ENCODE results near the gene DIAPH2. TPM values are rescaled to one million over a fixed set of nuclear protein-coding genes. Genes with fewer than 3 reads are reported as not detected.

DIAPH2 gene
- 10 to 100 TPM; 39.5 to 53.1 TPM for total RNA-seq
- long read RNA-seq, donor 1, full-length matches to known transcripts: 8 of 30 reads
- long read RNA-seq, donor 1, partial matches to known transcripts: 9 of 30 reads
- long read RNA-seq, donor 1, other reads (novel, unspliced or antisense): 13 of 30 reads
- long read RNA-seq, donor 2, partial matches to known transcripts: 9 of 28 reads
- long read RNA-seq, donor 2, other reads (novel, unspliced or antisense): 19 of 28 reads

DNA sequence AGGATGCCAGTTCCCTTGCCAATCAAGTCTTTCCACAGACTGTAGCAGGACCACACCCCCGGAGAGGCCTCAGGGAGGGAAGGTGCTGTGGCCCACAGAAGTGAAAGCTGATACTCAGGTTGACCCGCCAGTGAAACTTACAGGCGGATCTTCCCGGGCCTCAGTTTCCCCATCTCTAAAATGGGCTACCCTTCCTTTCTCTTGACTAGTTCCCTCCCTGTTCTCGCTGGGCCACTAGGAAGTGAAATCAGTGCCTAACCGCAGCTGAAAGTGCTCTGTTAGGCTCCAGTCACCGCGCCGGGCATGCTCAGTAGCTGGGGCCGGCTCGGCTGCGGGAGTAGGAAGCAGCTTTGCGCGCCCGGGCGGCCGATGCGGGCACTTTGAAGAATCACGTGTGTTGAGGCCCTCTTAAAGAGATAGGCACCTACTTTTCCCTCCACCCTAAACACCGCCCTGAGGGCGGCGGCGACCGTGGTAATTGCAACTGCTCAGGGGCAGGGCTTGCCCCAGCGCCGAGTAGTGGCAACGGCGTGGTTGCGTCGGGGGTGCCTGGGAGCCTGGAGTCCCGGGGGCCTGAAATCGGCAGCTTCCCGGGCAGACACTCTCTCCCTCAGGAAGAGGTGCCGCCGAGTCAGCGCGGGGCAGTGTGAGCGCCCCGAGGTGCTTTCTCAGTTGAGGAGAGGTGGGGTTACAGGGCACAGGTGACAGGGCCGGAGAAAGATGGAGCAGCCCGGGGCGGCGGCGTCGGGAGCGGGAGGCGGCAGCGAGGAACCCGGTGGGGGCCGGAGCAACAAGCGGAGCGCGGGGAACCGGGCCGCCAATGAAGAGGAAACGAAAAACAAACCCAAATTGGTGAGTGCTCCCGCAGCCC is at the start of gene DIAPH2:
Gene DIAPH2 (plus strand): TSS at position 504 of the 871 bp plus-strand sequence.
- intact Hi-C loops (cut with DNase I): no loop called here
- DNase-seq (ENCODE audit: low spot score): peak; percentile 94

DNA sequence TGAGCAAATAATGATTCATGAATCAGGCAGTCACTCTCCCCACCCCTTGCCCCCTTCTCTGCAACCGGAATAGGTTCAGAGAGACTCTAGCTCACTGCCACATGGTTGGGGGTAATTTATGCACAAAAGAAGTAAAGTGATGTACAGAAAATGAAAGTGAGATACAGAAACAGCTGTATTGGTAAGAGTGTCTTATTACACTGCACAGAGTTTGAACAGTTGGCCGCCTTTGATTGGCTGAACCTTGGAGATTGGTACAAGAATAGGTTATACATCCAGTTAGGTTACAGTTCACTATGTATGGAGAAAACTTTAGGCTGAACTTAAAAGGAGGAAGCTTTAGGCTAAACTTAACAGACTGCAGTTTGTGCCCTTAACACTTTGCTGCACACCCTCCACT is 34.6 kb upstream of the DIAPH2 start:
- intact Hi-C loops (cut with DNase I): no loop called here
- DNase-seq (ENCODE audit: low spot score): no peak

DNA sequence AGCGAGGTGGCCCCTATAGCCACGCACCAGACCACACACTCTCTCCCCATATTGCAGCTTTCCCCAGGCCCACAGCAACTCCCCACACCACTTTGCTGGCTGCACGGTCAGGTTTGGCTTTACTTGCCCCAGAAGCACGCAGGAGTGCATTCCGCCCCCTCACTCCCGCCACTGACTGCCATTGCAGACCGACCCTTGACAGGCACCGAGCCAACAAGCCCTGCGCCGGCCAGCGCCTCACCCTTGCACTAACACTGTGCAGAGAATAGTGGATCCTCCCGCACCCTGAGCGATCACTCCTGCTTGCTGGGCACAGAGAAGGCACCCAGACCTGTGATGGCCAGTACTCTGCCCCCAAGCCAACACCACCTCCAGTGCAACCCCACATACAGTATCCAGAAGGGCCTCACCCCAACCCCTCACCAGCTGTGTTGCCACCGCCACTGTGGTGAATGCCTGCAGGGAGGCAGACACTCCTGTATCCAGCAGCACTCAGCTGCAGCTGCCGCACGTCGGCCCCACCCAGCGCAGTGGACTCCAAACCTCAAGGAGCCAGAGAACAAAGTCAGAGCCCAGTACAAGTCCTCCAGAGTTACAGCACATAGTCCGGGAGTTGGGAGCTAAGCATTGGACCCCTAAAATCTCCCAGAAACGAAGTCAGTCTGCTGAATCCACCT is 28.6 kb upstream of the DIAPH2 start:
- DNase-seq (ENCODE audit: low spot score): no peak
- intact Hi-C loops (cut with DNase I): no loop called here

GRCh38 chrX:96682516-96682915 is 2.1 kb upstream of the DIAPH2 start:
- no peak for DNase-seq (ENCODE audit: low spot score)
- intact Hi-C loops (cut with DNase I): no loop called here

GRCh38 chrX:96683997-96684338 is 674 bp upstream of the DIAPH2 start:
- no peak for DNase-seq (ENCODE audit: low spot score)
- intact Hi-C loops (cut with DNase I): no loop called here

GRCh38 chrX:96685210-96686099 is 813 bp downstream of the DIAPH2 start:
- intact Hi-C loops (cut with DNase I): no loop called here
- DNase-seq (ENCODE audit: low spot score): peak; percentile 81

GRCh38 chrX:96687776-96688175 is 3.1 kb downstream of the DIAPH2 start:
- intact Hi-C loops (cut with DNase I): no loop called here
- no peak for DNase-seq (ENCODE audit: low spot score)

DNA sequence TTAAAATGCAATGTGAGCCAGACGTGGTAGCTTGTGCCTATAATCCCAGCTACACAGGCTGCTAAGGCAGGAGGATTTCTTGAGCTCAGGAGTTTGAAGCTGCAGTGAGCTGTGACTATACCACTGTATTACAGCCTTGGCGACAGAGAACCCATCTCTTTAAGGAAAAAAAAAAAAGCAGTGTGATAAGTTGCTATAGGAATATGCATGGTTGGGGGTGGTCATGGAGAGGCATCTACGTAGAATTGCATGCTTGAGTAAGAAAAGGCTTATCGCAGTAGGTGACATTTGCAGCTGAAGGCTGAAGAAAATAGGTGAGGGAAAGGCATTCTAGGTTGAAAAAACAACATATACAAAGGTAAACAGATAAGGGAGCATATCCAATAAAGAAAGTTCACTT is 4.1 kb downstream of the DIAPH2 start:
- intact Hi-C loops (cut with DNase I): no loop called here
- DNase-seq (ENCODE audit: low spot score): no peak

DNA sequence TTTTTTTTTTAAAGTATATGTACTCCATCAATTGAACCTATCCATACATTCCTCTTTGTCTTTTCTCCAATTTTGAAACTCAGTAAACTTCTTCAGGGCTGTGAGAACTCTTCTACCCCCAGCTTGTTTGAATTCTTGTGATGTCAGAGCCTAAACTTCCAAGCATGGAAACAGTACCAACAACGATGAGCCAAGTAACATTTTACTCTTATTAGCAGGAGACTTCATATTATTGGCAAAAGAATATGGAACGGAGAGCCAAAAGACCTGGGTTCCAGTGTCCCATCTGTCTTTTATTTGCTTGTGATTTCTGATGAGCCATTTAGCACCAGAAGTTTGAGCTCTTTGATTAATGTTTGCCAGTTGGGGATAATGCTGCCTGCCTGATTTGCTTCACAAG is 5.3 kb downstream of the DIAPH2 start:
- no peak for DNase-seq (ENCODE audit: low spot score)
- intact Hi-C loops (cut with DNase I): no loop called here

DNA sequence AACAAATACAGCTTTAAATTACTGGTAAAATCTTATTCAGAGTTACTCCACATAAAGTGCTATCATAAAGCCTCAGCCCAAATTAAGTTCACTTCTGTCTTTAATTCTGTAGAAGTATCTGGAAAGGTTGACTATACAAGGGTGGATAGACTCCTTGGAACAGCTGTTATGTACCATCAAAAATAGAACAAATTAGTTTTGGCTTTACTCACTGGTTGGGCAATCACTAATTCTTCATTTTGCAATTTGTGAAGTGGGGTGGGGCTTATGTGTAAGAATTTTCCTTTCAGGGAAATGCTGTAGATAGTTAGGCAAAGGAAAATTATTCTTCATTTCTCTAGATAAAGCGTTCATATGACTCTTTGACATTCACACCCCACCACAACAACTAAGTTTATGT is 7.8 kb downstream of the DIAPH2 start:
- DNase-seq (ENCODE audit: low spot score): no peak
- intact Hi-C loops (cut with DNase I): no loop called here

DNA sequence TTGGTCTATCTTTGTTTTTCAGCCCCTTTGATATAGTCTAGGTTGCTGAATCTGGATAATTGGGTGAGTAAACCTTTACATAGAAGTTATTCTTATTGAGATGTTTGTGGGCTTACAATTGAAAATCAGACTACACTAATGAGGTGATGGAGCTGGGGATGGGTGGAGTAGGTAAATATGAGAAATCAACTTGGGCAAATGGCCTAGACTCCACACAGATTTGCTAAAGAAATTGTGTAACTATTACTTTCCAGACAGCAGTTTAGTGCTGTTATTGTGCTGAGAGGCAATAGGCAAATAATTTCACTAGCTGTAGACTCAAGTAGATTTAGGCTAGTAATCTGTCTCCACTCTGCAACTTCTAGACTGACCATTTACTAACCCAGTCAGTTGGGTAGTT is 8.2 kb downstream of the DIAPH2 start:
- no peak for DNase-seq (ENCODE audit: low spot score)
- intact Hi-C loops (cut with DNase I): no loop called here

DNA sequence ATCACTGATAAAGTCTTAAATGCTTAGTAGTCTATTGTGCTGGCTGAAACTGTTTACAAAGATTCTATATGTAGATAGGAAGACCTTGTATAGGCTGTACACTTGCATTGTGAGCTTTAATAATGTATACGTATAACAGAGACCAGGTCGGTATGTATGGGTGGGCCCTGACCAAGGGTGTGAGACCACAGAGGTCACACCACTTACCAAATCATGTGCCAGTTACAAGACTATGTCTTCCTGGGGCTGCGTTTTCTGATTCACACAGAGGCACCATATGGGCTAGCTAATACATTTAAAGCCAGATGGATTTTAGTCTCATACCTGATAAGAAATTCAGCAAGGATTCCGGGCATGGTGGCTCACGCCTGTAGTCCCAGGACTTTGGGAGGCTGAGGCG is 8.8 kb downstream of the DIAPH2 start:
- no peak for DNase-seq (ENCODE audit: low spot score)
- intact Hi-C loops (cut with DNase I): no loop called here

- intact Hi-C loops (cut with DNase I): no loop called here
- DNase-seq (ENCODE audit: low spot score): no peak
Observed at GRCh38 chrX:96696462-96696861, 11.8 kb downstream of the DIAPH2 start.

DNA sequence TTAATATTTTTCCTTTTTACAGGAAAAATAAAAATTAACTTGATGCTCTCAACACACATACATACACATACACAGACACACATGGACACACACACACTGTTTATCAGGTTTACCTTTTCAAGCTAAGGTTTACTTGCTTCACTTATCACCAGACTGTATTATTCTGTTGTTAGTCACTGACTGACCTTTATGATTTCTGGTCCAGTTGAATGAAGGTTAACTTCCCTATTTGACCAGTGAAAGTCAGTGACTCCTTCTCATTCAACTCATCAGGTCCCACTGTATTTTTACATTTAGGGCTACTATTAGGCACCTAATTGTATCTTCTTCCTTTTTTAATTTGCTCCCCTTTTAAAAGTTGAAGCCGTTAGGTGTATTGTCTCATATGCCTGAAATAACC is 16.0 kb downstream of the DIAPH2 start:
- intact Hi-C loops (cut with DNase I): no loop called here

GRCh38 chrX:96703379-96703778 is 18.7 kb downstream of the DIAPH2 start:
- intact Hi-C loops (cut with DNase I): no loop called here
- DNase-seq (ENCODE audit: low spot score): no peak

More for the DNA sequence above, 16.0 kb downstream of the DIAPH2 start:
- DNase-seq (ENCODE audit: low spot score): no peak

DNA sequence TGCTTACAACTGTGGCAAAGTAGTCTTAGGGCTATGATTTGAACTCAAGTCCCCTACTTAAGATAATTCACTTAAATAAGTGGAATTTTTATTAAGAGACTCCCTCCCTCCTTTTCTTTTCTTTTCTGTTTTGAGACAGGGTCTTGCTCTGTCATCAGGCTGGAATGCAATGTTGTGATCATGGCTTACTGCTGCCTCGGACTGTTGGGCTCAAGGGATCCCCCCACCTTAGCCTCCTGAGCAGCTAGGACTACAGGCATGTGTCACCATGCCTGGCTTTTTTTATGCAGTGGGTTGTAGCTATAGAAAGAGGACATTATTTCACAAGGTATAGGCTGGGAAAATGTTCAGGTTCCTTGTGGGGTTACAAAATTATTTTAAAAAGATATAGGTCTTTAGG is 19.2 kb downstream of the DIAPH2 start:
- no peak for DNase-seq (ENCODE audit: low spot score)
- intact Hi-C loops (cut with DNase I): no loop called here

- DNase-seq (ENCODE audit: low spot score): no peak
- intact Hi-C loops (cut with DNase I): no loop called here
Observed at GRCh38 chrX:96704629-96705028, 20.0 kb downstream of the DIAPH2 start.

- DNase-seq (ENCODE audit: low spot score): no peak
- intact Hi-C loops (cut with DNase I): no loop called here
Observed at GRCh38 chrX:96705905-96706304, 21.3 kb downstream of the DIAPH2 start.

- no peak for DNase-seq (ENCODE audit: low spot score)
- intact Hi-C loops (cut with DNase I): no loop called here
Observed at GRCh38 chrX:96707804-96708203, 23.2 kb downstream of the DIAPH2 start.

DNA sequence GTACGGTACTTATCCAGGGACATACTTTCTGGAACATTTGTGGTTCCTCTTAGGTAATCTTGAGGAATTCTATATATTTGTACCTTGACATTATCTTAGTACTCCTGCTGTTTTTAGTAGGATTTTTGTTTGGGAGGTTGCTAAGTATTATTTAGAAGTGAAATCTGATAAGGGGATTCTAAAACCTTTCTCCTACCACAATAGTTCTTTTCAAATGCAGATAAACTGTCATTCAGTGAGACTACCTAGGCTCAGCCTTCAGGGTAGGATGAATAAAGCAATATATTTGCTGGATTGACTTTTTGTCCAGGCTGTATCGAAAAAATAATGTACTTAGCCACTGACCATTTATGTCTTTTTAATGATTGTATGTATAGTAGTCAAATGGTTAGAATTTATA is 25.4 kb downstream of the DIAPH2 start:
- intact Hi-C loops (cut with DNase I): no loop called here
- DNase-seq (ENCODE audit: low spot score): no peak

All from posterior vena cava (tissue), 2 donors.